ENCODE measurements around the gene FHL5.

DNA sequence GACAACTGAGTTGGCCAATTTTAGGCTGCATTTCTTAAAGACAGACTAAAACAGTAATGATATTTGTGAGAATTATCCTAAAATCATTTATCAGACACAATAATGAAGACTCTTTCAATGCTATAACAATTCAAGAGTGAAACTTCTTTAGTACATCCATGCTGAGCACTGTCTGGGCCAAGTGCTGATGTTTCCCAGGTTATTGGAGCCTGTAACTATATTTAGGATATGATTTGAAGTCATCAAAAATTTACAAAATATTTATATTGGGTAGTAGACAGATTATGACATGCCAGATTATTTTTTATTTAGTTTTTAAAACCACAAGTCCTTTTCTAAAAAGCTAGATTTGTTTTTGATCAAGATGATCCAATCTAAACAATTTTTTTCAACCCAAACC, 45.1 kb downstream of the FHL5 start:
- TF ChIP-seq CTCF (conservative IDR thresholded peaks at IDR 0.05) (no peak), EZH2 (IDR thresholded peaks at IDR 0.05; ENCODE audit: low read depth) (no peak)

Measured in PC-9 (cell line).